GM18907 (cell line): ENCODE results near the gene FGF19.

Source experiments
- ATAC-seq: cut with Tn5 transposase; IDR thresholded peaks from one replicate; pipeline ENCODE4 v1.9.1; 2021; ENCODE audit warnings: mild to moderate bottlenecking, moderate library complexity; ENCODE audit not compliant: unreplicated experiment

The FGF19 gene, protein sequence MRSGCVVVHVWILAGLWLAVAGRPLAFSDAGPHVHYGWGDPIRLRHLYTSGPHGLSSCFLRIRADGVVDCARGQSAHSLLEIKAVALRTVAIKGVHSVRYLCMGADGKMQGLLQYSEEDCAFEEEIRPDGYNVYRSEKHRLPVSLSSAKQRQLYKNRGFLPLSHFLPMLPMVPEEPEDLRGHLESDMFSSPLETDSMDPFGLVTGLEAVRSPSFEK

DNA sequence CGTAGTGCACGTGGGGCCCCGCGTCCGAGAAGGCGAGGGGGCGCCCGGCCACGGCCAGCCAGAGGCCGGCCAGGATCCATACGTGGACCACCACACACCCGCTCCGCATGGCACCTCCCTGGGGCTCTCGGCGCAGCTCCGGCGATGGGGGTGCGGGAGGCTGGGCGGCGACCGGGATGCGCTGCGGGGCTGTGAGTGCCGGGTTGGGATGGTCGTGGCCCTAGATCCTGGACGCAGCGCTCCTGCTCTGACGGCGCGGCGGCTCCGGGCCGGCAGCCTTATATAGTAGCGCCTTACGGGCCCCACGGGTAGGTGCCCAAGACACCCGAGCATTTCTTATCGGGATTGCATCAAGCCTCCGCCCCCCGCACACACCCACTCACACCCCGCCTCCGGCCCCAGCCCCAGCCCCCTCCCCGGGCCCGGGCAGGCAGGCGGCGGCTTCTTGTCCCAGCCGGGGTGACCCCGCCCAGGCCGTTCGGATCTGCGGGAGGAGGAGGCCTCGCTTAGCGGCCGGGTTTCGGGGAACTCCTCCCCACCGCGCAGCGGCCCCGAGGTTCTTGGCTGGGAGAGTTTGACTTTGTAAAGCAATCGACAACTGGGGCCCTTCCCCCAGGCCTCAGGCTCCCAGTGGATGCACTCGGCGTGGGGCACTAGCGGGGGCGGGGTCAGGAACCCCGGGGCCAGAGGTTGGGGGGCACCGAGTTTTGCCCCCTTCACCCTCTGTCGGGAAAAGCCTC is at the start of gene FGF19:
Gene FGF19, minus strand, starts transcription at position 255 of the 740 bp plus-strand sequence. Its CDS starts 146 bp downstream, at position 109.
- no peak for ATAC-seq

DNA sequence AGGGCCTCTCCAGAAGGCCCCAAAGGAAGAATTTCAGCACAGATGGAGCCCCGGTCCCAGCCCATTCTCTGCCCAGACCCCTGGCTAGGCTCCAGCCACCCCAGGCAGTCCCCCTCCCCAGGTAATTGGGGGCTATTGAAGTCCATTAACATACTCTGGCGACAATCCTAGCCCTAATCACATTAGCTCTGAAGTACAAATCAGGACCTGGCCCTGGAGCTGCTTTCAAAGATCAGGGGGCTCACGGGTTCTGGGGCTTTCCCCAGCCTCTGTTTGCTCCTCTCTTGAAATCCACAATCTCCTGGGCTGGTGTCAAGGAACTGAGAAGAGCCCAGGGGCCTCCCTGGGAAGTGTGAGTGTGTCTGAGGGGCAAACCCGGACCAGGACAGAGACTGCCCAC is 49.1 kb upstream of the FGF19 start:
- no peak for ATAC-seq

DNA sequence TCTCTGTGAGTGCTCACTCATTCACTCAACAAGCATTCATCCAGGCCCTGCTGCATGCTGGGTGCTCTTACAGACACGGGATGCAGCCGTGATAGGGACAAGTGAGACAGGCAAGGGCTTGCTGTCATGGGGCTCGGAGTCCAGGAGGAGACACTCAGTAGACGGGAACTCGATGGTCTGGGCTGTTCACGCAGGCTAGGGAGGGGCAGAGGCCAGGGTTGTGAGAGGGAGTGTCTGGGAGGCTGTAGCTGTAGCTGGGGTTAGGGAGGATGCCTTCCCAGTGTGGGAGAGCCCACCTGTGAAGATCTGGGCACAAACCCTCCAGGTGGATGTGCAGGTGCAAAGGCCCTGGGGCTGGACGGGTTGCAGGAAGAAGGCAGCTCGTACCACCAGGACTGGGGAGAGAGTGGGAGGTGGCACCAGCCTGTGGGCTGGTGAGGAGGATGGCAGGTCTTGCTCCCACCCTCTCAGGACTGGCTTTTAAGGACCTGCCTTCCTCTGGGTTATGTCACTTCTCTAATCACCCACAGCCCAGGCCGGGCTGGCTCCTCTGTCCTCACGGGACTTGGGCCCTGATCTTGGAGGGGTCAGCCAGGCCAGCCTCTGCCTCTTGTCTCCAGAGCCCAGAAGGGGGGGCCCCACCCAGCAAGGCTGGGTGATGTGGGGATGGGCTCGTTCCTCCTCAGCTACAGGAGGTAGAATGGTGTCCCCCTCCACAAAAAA is 47.2 kb upstream of the FGF19 start:
- ATAC-seq: no peak

DNA sequence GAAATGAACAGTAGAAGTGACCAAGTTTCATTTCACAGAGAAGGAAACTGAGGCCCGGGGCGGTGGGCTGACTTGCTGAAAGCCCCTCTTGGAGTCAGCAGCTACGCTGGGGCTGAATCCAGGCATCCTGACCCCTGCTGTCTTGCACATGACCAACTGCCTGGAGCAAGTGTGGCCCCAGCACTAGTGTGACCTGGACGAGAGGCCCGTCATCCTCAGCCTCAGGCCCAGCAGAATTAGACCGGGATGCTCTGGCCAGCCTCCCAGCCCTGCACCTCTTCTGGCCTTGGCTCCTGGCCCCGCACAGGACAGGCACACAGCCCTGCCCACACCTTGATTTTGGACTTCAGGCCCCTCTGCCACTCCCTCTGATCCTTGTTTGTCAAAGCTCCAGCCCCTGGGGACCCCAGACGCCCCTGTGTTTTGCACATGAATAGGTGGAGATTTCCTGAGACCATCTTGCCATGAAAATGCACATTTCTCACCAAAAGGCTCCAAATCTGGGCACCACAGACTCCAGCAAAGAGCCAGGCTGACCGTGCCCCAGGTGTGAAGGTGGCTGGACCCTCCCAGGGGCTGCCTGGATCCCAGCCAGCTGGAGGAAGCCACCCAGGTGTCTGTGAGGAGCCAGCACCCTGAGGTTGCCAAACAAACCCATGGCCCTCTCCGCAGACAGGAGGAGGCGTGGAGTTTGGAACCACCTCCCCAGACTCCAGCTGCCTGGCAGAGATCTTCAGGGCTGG is 46.5 kb upstream of the FGF19 start:
- ATAC-seq: no peak

DNA sequence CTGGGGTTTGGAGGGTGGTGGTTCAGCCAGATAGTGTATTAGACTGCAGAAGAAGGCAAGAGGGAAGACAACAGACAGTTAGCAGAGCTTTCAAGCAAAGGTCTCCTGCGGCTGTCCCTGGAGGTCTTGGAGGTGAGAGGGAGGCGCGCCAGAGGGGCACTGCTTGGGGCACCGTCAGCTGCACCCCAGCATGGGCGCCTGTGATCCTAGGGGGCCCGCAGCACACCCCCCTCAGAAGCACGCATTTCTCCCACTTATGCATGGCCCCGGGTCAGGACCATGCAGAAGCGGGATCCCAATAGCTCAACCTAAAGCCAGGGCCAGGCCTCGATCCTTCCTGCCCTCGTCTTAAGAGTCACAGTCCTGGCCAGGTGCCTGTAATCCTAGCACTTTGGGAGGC is 44.8 kb upstream of the FGF19 start:
- ATAC-seq: no peak

DNA sequence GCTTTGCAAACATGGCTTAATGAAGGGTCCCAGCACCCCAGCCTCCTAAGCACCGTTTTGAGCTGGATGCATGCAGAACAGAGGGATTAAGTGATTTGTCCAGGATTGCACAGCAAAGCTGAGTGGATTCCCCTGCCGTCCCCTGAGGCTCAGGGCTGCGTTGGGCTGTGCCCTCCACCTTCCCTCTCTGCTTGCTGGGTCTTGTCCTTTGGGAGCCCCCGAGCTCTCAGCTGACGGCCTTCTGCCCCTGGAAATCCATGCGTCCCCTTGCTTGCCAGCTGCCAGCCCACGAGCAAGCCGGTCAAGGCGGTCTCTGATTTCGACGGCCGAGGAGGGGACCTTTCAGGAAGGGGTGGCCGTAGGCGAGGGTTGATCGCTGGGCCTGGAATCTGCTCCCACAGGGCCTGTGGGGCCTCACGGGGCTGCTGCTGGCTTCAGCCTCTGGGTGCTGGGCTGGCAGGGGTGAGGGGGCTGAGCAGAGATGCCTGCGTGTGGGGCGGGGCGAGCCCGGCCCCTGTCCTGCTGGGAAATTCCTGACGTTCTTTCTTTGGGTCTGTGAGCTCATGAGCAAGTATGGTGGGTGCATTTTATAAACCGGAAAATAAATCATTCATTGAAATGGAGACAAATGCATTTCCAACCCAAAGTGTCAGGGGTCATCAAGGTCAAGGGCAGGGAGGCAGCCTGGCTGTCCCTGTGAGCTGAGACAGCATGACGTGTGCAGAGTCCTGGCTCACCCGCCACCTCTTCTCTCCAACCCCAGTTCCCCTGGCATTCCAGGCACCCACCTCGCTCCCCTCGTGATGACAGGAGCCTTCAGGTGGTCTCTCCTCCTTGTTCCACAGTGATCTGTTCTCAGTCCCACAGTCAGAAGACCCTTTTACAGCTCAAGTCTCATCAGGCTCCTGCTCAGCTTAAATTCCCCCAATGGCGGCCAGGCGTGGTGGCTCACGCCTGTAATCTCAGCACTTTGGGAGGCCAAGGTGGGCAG is 43.2 kb upstream of the FGF19 start:
- no peak for ATAC-seq

DNA sequence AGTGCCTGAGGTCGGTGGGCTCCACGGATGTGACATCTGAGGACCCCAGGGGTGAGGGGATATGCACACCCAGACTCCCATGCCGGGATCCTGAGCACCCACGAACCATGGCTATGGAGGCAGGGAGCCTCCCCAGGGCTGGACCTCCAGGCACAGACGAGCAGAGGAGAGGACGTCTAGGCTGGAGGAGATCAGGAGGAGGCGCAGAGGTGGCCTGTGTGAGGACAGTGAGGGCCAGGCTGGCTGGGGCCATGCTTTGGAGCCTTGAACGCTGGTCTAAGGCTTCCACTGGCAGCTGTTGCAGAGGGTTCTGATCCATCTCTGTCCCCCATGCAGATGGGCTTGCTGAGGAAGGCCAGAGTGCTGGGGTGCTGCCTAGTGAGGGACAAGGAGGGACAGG is 42.3 kb upstream of the FGF19 start:
- no peak for ATAC-seq

DNA sequence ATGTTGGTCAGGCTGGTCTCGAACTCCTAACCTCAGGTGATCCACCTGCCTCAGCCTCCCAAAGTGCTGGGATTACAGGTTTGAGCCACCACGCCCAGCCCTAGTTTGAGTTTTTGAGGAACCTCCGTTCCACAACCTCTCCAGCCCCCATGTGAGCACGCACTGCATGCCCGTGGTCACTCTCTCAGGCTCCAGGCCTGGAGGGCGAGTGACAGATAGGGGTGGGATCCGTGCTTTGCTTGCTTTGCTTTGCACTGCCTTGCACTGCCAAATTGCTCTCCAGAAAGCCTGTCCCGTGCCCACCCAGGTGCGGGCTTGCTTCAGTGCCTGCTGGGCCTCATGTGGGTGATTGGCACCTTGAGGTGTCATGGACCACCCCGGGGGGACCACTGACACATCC is 41.4 kb upstream of the FGF19 start:
- ATAC-seq: no peak

DNA sequence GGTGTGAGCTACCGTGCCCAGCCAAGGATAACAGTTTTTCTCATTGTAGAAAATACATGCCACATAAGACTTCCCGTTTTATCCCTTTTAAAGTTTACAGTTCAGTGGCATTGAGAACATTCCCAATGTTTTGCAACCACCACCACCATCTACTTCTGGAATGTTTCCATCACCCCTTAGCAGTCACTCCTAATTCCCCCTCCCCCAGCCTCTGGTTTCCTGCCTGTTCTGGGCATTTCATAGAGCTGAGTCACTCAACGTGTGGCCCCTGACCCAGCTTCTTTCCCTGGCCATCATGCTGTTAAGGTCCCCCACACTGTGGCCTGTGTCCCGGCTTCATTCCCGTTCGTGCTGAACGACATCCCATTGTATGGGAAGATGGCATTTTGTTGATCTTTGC is 40.6 kb upstream of the FGF19 start:
- no peak for ATAC-seq

DNA sequence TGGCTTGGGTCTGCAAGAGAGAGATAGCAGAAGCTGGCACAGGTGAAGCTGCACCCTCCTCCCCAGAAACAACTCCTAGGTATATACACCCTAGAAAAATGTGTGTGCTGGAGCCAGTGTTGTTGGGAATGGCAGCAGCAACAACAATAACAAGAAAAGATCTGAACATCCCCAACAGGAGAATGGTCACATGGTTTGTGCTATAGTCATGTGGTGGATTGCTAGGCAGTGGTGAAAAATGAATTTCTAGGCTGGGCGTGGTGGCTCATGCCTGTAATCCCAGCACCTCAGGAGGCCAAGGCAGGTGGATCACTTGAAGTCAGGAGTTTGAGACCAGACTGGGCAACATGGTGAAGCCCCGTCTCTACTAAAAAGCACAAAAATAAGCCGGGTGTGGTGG is 31.0 kb upstream of the FGF19 start:
- ATAC-seq: no peak

DNA sequence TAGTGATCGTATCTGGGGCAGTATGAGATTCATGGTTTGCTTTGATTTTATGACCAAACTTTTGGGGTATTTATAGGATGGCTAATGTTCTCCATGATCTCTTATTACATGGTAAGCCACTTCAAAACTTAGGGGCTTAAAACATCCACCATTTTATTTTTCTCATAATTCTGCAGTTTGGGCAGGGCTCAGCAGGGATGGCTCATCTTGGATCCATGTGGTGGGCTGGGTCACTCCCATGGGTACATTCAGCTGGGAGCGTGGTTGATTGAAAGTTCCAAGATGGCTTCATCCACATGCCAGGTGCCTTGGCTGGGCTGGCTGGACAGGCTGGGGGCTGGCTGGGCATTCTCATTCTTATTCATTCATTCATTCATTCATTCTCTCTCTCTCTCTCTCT is 30.5 kb upstream of the FGF19 start:
- no peak for ATAC-seq

DNA sequence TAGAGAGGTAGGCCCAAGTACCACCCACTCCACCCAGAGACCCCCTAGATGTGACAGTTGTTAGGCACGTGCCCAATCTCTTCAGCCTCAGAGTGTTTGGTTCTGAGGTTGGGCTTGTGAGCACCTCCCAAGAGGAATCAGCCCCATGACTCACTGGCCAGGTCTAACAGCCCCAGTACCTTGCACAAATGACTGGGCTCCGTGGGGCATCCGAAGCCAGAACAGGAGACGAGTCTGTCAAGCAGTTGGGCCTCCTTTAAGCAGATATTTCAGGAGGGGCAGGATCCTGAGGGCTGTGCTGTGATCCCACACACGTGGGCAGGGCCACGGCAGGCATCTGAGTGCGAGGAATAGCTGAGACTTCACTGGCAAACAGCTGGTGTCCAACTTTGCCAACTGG is 29.1 kb upstream of the FGF19 start:
- no peak for ATAC-seq

DNA sequence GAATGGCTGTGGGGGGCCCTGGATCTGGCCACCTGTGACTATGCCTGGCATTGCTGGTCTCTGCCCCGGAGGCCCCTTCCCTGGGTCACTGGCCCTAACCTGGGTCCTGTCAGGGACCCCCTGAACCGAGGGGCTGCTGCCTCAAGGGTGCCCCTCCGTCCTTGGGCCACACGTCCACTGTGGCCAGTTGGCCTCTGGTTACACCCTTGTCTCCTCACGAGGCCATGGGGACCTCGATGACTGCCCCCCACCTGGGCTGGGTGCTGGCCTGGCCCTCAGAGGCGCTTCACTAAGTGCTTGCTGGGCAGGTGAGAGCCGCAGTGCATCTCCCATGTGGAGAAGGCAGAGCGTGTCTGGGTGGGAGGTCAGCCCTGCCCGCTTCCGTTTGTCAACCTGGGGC is 27.3 kb upstream of the FGF19 start:
- ATAC-seq: no peak

DNA sequence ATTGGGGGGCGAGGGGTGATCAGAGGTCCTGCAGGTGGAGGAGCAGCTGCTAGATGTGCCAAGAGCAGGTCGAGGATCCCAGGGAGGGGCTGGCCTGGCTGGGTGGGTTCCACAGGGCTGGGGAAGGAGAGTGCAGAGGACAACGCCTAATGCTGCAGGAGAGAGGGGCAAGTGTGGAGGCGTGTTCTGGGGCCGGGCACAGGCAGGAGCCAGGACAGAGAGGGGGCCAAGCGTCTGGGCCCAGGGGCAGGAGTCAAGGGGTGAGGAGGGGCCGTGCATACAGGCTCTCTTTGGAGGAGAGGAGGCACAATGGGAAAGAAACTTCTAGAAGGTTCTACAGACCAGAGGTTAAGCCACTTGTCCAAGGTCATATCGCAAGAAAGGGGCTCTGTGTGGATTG is 26.7 kb upstream of the FGF19 start:
- ATAC-seq: no peak

DNA sequence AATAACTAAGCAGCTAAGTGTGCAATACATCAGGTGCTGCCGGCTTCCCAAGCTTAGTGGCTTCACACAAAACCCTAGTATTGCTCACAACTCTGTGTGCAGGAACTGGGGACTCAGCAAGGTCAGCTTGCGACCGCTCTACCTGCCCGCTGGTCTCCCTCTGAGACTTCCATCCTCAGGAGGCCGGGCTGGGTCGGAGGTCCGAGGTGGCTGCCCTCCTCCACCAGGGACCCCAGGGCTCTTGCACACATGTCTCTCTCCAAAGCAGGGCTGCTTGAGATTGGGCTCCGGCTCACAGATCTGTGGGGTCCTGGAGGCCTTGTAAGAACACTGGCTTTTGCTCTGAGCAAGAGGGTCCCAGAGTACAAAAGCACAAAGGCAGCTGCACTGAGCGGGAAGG is 25.4 kb upstream of the FGF19 start:
- no peak for ATAC-seq

DNA sequence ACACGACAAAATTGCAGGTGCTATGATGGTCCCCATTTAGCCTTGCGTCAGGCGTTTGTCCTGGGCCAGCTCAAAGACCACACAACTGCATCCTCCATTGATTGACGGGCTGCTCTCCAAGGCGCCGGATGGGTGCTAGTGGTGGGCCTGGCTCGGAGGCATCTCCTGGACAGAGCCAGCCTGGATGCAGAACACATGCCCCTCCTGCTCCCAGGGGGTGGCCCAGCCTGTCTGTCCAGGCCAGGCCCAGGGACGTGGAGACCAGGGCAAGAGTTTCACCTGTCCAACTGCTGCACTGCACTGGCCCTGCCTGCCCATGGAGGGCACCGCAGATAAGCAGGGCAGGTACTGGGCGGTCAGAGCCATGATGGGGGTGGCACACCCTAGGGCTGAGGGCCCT is 23.4 kb upstream of the FGF19 start:
- no peak for ATAC-seq

DNA sequence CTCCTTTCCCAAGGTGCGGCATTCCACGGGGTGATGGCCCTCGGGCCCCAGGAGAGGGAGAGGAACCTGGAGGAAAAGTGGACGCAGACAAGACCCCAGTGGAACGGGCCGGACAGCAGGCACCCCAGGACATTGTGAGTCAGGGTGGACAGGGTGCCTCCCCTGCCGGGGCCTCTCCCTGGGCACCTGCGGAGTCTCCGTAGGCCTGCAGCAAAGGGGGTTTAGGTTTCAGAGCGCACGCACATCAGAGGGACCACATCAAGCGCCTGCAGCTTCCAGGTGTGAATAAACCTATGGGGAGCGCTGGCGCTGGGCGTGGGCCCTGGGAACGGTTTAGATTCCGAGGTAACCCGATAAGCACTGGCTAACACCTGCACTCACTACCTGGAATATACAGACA is 22.7 kb upstream of the FGF19 start:
- no peak for ATAC-seq

DNA sequence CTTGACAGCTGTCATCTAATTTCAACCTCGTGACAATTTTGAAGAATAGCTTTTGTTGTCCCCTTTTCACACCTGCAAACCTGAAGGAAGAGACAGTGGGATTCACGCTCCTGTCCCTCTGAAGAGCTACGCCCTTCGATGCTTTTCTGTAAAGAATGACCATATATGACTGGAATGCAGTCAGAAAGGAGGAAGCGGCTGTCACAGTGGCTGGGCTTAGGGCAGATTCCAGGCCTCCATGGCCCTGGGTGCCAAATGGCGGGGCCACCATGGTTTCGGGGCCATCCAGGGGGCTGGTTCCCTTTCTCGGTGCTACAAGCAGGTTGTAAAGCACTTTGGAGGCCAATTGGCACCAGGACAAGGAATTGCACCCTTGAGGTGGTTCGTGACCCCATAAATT is 22.2 kb upstream of the FGF19 start:
- no peak for ATAC-seq

DNA sequence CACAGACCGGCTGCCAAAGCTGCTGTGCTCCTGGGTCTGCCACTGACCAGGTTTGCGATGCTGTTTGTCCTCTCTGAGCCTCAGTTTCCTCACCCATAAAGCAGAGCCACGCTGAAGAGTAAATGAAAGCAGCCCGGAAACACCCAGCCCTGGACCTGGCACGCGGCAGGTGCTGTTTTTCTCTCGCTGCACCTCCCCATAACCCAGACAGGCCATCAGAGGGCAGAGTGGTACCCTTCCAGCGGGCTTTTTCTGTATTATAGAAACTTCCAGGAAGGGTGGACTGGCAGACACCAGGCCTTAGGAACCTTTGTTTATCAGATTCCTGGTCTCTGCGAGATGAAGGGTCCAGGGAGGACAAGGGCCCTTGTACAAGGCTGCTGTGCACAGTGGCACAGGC is 17.9 kb upstream of the FGF19 start:
- ATAC-seq: no peak

DNA sequence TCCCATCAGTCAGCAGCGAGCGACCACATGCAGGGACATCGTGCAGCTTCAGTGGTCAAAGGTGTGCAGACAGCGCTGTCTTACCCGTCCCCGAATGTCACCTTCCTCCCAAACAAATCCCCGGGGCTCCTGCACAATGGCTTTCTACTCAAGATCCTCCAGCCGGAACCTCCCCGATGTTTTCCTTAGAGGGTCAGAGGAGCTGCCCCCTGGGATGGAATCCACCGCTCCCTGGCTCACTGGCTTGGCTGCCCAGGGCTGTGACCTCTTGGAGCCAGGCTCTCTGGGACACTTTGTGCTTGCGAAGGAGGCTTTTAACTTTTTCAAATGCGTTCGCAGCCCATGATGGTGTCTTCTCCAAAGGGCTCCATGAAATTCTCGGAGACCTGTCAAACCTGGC is 17.3 kb upstream of the FGF19 start:
- no peak for ATAC-seq
